ENCODE measurements around the gene EXOC6B.

DNA sequence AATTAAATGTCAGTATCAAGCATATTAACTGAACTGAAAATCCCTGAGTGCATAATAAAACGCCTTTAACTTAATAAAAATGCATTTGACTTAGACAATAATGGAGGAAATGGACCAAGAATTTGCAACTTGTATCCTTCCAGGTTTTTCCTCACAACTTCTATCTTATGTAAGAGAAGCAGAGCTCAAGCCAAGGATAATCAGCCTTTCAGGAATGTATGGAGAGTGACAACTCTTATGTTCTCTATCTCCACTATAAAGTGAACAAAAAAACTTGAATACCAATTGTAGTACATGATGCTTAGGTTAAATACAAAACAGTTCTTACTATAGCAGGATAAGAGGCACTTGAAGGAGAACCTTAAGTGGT, 613.4 kb downstream of the EXOC6B start:
- TF ChIP-seq, protein P1, sequence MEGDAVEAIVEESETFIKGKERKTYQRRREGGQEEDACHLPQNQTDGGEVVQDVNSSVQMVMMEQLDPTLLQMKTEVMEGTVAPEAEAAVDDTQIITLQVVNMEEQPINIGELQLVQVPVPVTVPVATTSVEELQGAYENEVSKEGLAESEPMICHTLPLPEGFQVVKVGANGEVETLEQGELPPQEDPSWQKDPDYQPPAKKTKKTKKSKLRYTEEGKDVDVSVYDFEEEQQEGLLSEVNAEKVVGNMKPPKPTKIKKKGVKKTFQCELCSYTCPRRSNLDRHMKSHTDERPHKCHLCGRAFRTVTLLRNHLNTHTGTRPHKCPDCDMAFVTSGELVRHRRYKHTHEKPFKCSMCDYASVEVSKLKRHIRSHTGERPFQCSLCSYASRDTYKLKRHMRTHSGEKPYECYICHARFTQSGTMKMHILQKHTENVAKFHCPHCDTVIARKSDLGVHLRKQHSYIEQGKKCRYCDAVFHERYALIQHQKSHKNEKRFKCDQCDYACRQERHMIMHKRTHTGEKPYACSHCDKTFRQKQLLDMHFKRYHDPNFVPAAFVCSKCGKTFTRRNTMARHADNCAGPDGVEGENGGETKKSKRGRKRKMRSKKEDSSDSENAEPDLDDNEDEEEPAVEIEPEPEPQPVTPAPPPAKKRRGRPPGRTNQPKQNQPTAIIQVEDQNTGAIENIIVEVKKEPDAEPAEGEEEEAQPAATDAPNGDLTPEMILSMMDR (IDR thresholded peaks at IDR 0.05), result no peak
- no peak for TF ChIP-seq POLR2A (IDR thresholded peaks at IDR 0.05)

All from body of pancreas (tissue), 4 donors.